GM23338 (cell line): Measurements from ENCODE around the gene BNC2.

Source experiments
- EZH2phosphoT487 ChIP-seq: fragments of 200-600 bp; sonication (generic); IDR thresholded peaks from one replicate; pipeline ENCODE4 v1.8.1; 2018; ENCODE audit warnings: antibody characterized with exemption; ENCODE audit not compliant: unreplicated experiment
- POLR2AphosphoS5 ChIP-seq: IDR thresholded peaks from 2 replicates; pipeline ENCODE4 v1.6.1; 2016; ENCODE audit warnings: antibody characterized with exemption, low read depth
- TF ChIP-seq, protein P1 (sequence below), 2 experiments: fragments of 200-600 bp in 1 of 2; sonication (generic) in 1 of 2; conservative IDR thresholded peaks; 2 replicates each; pipeline versions ENCODE4 v1.5.1 to v1.6.1; 2016 to 2017; ENCODE audit warnings: antibody characterized with exemption in 2 of 2, low read depth in 2 of 2, mild to moderate bottlenecking in 2 of 2, moderate library complexity in 1 of 2
- TF ChIP-seq, protein P2 (sequence below): IDR thresholded peaks from 2 replicates; pipeline ENCODE4 v1.6.1; 2016; ENCODE audit warnings: antibody characterized with exemption

DNA sequence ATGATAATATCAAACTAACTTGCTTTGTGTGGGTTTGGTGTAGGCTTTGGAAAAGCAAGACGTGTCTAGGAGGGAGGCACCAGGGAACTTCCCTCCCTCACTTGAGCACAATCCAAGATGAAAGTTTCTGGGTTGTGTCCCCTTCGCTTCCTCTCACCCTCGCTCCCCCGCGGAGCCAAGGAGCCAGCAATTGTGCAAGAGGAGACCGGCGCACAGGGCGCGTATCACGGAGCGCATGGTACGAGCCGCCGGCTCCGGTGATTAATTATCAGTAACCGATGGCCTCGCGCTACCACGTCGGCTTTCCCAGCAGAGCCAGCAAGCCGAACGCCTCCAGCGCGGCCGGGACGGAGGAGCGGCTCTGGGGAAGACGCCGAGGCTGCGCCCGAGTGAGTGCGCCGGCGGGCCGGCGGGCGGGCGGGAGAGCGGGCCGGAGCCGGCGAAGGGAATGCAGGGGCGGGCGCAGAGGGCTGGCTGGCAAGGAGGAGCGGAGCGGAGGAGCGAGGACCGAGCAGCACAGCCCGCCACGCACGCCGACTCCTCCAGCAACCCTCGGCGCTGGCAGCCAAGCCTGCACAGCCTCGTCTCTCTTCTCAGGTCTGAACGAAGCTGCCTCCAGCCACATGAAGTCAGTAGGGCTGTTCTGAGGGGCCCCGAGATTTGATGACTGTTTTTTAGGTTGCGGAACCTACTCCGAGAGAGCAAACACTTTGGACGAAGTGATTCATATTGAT, 143.6 kb downstream of the BNC2 start:
- TF ChIP-seq, protein P1, sequence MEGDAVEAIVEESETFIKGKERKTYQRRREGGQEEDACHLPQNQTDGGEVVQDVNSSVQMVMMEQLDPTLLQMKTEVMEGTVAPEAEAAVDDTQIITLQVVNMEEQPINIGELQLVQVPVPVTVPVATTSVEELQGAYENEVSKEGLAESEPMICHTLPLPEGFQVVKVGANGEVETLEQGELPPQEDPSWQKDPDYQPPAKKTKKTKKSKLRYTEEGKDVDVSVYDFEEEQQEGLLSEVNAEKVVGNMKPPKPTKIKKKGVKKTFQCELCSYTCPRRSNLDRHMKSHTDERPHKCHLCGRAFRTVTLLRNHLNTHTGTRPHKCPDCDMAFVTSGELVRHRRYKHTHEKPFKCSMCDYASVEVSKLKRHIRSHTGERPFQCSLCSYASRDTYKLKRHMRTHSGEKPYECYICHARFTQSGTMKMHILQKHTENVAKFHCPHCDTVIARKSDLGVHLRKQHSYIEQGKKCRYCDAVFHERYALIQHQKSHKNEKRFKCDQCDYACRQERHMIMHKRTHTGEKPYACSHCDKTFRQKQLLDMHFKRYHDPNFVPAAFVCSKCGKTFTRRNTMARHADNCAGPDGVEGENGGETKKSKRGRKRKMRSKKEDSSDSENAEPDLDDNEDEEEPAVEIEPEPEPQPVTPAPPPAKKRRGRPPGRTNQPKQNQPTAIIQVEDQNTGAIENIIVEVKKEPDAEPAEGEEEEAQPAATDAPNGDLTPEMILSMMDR (conservative IDR thresholded peaks at IDR 0.05; ENCODE audit: low read depth in 2 of 2): no peak
- TF ChIP-seq, protein P2, sequence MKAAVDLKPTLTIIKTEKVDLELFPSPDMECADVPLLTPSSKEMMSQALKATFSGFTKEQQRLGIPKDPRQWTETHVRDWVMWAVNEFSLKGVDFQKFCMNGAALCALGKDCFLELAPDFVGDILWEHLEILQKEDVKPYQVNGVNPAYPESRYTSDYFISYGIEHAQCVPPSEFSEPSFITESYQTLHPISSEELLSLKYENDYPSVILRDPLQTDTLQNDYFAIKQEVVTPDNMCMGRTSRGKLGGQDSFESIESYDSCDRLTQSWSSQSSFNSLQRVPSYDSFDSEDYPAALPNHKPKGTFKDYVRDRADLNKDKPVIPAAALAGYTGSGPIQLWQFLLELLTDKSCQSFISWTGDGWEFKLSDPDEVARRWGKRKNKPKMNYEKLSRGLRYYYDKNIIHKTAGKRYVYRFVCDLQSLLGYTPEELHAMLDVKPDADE: no peak
- TF ChIP-seq POLR2AphosphoS5 (peak; percentile 38), EZH2phosphoT487 (no peak)
